Endothelial cell of umbilical vein (primary cell): Measurements from ENCODE around the gene RAD51B.

Experiments used
- EZH2 ChIP-seq: IDR thresholded peaks from 2 replicates; pipeline ENCODE4 v1.6.1; 2012; ENCODE audit warnings: borderline replicate concordance, low read depth, mild to moderate bottlenecking, moderate library complexity, low read length, inconsistent platforms; ENCODE audit not compliant: severe bottlenecking
- JUN ChIP-seq: IDR thresholded peaks from 2 replicates; pipeline ENCODE4 v1.6.1; 2011; ENCODE audit warnings: borderline replicate concordance, low read depth; ENCODE audit not compliant: insufficient read length, insufficient read depth
- MYC ChIP-seq: IDR thresholded peaks from one replicate; pipeline ENCODE4 v1.6.1; 2011; ENCODE audit warnings: mild to moderate bottlenecking, low read depth, low read length
- POLR2A ChIP-seq: IDR thresholded peaks from 2 replicates; pipeline ENCODE4 v1.6.1; 2012; ENCODE audit warnings: low read depth, mild to moderate bottlenecking, control low read depth, low read length
- POLR2AphosphoS5 ChIP-seq: IDR thresholded peaks from 2 replicates; pipeline ENCODE4 v1.6.1; 2012; ENCODE audit warnings: low read depth, mild to moderate bottlenecking, control low read depth, low read length, moderate library complexity; ENCODE audit not compliant: insufficient read depth
- TF ChIP-seq, protein P1 (sequence below), 2 donors: IDR thresholded peaks; 1 replicate in 1 of 2; 2 replicates in 1 of 2; pipeline ENCODE4 v1.5.1; 2011; ENCODE audit warnings: low read length in 2 of 2, mild to moderate bottlenecking in 2 of 2, moderate library complexity in 2 of 2, control low read depth in 1 of 2, inconsistent platforms in 1 of 2, low read depth in 1 of 2; ENCODE audit not compliant: insufficient read depth in 1 of 2; ENCODE audit errors: extremely low read depth in 1 of 2
- TF ChIP-seq, protein P2 (sequence below): IDR thresholded peaks from 2 replicates; pipeline ENCODE4 v1.6.1; 2011; ENCODE audit not compliant: insufficient read depth, insufficient read length

DNA sequence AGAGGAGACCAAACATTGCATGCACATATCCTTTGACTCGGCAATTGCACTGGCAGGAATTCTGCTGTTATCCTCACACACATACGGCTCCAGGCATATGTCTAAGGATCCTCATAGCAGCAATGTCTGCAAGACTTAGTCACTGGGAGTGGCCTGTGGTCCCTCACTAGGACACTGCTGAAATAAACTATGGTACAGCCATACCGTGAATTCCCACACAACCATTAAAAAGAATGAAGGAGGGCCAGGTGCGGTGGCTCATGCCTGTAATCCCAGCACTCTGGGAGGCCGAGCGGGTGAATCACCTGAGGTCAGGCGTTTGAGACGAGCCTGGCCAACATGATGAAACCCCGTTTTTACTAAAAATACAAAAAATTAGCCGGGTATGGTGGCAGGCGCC lies 868.2 kb downstream of the RAD51B start:
- TF ChIP-seq, protein P1, sequence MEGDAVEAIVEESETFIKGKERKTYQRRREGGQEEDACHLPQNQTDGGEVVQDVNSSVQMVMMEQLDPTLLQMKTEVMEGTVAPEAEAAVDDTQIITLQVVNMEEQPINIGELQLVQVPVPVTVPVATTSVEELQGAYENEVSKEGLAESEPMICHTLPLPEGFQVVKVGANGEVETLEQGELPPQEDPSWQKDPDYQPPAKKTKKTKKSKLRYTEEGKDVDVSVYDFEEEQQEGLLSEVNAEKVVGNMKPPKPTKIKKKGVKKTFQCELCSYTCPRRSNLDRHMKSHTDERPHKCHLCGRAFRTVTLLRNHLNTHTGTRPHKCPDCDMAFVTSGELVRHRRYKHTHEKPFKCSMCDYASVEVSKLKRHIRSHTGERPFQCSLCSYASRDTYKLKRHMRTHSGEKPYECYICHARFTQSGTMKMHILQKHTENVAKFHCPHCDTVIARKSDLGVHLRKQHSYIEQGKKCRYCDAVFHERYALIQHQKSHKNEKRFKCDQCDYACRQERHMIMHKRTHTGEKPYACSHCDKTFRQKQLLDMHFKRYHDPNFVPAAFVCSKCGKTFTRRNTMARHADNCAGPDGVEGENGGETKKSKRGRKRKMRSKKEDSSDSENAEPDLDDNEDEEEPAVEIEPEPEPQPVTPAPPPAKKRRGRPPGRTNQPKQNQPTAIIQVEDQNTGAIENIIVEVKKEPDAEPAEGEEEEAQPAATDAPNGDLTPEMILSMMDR (IDR thresholded peaks at IDR 0.05; ENCODE audit: extremely low read depth in 1 of 2, insufficient read depth in 1 of 2, low read depth in 1 of 2, low read length in 2 of 2) = no peak
- TF ChIP-seq EZH2 (no peak), MYC (no peak), POLR2A (no peak), JUN (no peak), POLR2AphosphoS5 (no peak)
- TF ChIP-seq, protein P2, sequence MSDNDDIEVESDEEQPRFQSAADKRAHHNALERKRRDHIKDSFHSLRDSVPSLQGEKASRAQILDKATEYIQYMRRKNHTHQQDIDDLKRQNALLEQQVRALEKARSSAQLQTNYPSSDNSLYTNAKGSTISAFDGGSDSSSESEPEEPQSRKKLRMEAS = no peak
